ENCODE results near the gene RNF144A. TPM values are rescaled to one million over a fixed set of nuclear protein-coding genes. Genes with fewer than 3 reads are reported as not detected.

RNF144A gene
- total RNA-seq, 1 donor from 2014 or later, result 1.8 TPM

- Histone ChIP-seq H3K4me1 (peaks cover 0 to 5% of the 10 kb centered on the region in 2 donors), H3K27me3 (no peaks in the 10 kb centered on the region), H3K4me3 (no peak overlapping the region), H3K9me3 (no peaks in the 10 kb centered on the region), H3K27ac (no peak overlapping the region), H3K36me3 (no peaks in the 10 kb centered on the region)
- DNase-seq (ENCODE audit: low spot score in 2 of 2), result no peak
- intact Hi-C loops (cut with DNase I), result no loop called here
- no peak for TF ChIP-seq CTCF (IDR thresholded peaks at IDR 0.05)
These were observed 33.8 kb downstream of the RNF144A start for GRCh38 chr2:6951046-6951445.

GRCh38 chr2:6952101-6952500, 34.9 kb downstream of the RNF144A start:
- Histone ChIP-seq H3K4me1 (peaks cover 0 to 5% of the 10 kb centered on the region in 2 donors), H3K36me3 (no peaks in the 10 kb centered on the region), H3K4me3 (no peak overlapping the region), H3K27ac (no peak overlapping the region), H3K9me3 (no peaks in the 10 kb centered on the region), H3K27me3 (no peaks in the 10 kb centered on the region)
- intact Hi-C loops (cut with DNase I), result no loop called here
- DNase-seq (ENCODE audit: low spot score in 2 of 2), result no peak
- no peak for TF ChIP-seq CTCF (IDR thresholded peaks at IDR 0.05)

GRCh38 chr2:6954586-6954985, 37.4 kb downstream of the RNF144A start:
- Histone ChIP-seq H3K36me3 (no peaks in the 10 kb centered on the region), H3K9me3 (no peaks in the 10 kb centered on the region), H3K4me3 (peak overlapping the region in 1 of 2 donors; percentile 6), H3K27ac (no peak overlapping the region), H3K27me3 (no peaks in the 10 kb centered on the region), H3K4me1 (peaks cover 0 to 5% of the 10 kb centered on the region in 2 donors)
- DNase-seq (ENCODE audit: low spot score in 2 of 2), result no peak
- intact Hi-C loops (cut with DNase I), result no loop called here
- no peak for TF ChIP-seq CTCF (IDR thresholded peaks at IDR 0.05)

- no peak for TF ChIP-seq CTCF (IDR thresholded peaks at IDR 0.05)
- intact Hi-C loops (cut with DNase I), result no loop called here
- no peaks in the 10 kb centered on the region for H3K9me3 ChIP-seq
- no peaks in the 10 kb centered on the region for H3K27me3 ChIP-seq
- no peaks in the 10 kb centered on the region for H3K36me3 ChIP-seq
- H3K4me1 ChIP-seq, result peaks cover 0 to 7% of the 10 kb centered on the region in 2 donors
- no peak overlapping the region for H3K4me3 ChIP-seq
- no peak for DNase-seq (ENCODE audit: low spot score in 2 of 2)
- H3K27ac ChIP-seq, result no peak overlapping the region
These were observed 38.4 kb downstream of the RNF144A start for GRCh38 chr2:6955511-6956136.

- TF ChIP-seq CTCF (IDR thresholded peaks at IDR 0.05), result no peak
- Histone ChIP-seq H3K4me1 (peaks cover 0 to 14% of the 10 kb centered on the region in 2 donors), H3K9me3 (no peaks in the 10 kb centered on the region), H3K36me3 (no peaks in the 10 kb centered on the region), H3K27me3 (no peaks in the 10 kb centered on the region), H3K4me3 (no peak overlapping the region), H3K27ac (no peak overlapping the region)
- DNase-seq (ENCODE audit: low spot score in 2 of 2), result no peak
- intact Hi-C loops (cut with DNase I), result no loop called here
These were observed 39.4 kb downstream of the RNF144A start for GRCh38 chr2:6956566-6956965.

Measured in ascending aorta (tissue), 2 donors.